HG03439 (cell line): ENCODE data around the gene ZNF576.
"Not testable (repeated sequence)": the region's sequence is repeated elsewhere in the genome, so short reads cannot be mapped to it uniquely, and the experiment has no call there.

Experiments
- ATAC-seq: cut with Tn5 transposase; IDR thresholded peaks from one replicate; pipeline ENCODE4 v1.9.1; 2021; ENCODE audit warnings: mild to moderate bottlenecking, moderate library complexity; ENCODE audit not compliant: unreplicated experiment

The ZNF576 gene

GRCh38 chr19:43598445-43599240 lies 2.2 kb downstream of the ZNF576 start:
- no peak for ATAC-seq

DNA sequence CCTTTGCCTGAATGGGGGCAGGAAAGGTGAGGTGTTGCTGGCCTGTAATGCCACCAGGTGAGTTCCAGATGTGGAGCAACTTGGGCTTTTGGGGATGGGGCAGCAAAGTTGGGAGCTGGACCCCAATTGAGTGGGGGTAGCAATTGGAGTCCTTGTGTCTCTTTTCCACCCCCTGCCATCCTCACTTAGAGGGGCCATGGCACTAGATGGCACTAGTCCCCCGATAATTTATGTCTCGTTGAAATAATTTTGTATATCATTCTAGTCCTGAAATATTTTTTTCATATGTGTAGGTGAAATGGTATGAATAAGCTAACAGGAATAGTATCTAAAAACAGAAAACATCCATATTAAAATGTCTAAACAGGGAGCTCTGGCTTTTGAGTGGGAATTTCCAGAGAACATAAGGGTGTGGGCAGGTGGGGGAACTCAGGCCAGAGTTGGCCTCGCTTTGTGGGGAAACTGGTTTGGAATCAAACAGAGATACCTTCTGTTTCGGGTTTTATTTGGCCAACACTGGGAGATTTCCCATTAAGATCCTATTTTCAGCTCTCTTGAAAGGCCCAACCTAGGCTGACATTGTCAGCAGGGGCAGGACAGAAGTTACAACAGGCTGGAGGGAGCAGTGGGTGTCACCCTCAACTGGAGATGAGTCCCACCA lies 3.4 kb downstream of the ZNF576 start:
- no peak for ATAC-seq

DNA sequence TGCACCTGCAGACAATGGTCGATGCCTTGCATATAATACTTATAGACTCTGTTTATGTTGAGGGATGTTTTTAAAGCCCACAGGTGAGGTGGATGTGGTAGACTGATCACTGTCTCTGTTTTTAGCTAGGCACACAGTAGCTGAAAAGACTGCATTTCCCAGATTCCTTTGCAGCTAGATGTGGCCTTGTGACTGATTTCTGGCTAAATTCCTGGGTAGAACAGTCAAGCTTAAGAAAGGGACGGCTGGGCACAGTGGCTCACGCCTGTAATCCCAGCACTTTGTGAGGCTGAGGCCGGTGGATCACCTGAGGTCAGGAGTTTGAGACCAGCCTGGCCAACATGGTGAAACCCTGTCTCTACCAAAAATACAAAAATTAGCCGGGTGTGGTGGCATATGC lies 3.9 kb downstream of the ZNF576 start:
- not testable (repeated sequence) for ATAC-seq

GRCh38 chr19:43605875-43606568 lies 9.6 kb downstream of the ZNF576 start:
- ATAC-seq = no peak

- no peak for ATAC-seq
These were observed 10.3 kb downstream of the ZNF576 start for GRCh38 chr19:43606569-43607229.

GRCh38 chr19:43607238-43608205 lies 11.1 kb downstream of the ZNF576 start:
- ATAC-seq = no peak

DNA sequence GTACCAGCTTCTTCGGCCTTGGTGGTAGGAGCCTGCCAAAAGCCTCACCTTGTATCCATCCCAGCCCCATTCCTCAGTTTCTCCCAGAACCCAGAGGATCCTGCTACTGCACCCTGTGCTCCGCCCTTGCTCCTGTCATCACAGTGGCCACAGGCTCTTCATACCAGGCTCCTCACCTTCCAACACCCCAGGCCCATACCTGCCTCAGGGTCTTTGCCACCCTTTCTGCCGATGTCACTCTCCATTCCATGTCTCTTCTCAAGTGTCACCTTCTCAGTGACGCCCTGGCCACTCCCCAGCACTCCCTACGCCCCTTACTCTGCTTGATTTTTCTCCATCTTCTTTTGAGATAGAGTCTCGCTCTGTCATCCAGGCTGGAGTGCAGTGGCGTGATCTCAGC lies 13.5 kb downstream of the ZNF576 start:
- ATAC-seq = no peak

DNA sequence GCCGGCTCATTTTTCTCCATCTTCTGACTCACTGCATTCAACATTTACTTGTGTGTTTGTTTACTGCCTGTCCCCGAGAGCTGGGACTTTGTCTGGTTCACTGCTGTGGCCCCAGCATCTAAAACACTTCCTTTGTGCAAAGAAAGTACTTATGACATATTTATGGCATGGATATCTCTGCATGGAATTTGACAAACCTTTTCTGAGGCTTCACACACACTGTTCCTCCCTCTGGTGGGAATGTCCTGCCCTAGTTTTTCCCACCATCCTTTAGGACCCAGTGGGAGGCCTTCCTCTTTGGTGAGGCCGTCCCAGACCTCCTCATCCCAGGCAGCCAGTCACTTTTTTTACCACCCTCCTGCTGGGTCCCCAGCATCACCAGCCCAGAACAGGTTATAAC lies 14.1 kb downstream of the ZNF576 start:
- ATAC-seq = no peak

GRCh38 chr19:43611788-43612187 lies 15.4 kb downstream of the ZNF576 start, which contains the start of gene SRRM5:
SRRM5 (plus strand) TSS chr19:43612088; CDS start chr19:43612122, 34 bp downstream.
- ATAC-seq = no peak

- no peak for ATAC-seq
These were observed 16.0 kb downstream of the ZNF576 start for GRCh38 chr19:43612374-43612773.

DNA sequence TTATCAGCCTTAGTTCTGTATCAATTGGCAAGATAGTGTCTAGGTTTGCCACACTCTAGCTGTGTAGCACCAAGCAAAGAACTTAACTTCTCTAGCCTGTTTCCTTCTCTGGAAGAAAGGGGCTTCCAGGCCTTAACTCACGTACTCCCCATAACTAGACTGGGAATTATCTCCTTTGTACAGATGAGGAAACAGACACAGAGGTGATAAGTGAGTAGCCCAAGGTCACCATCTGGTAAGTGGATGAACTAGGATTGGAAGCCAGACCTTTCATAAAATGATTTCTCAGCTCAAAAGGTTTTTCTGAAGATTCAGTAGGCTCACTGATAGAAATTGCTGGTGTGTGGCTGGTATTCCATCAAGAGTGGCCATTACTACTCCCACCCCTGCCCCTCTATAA lies 19.9 kb downstream of the ZNF576 start:
- ATAC-seq = no peak

DNA sequence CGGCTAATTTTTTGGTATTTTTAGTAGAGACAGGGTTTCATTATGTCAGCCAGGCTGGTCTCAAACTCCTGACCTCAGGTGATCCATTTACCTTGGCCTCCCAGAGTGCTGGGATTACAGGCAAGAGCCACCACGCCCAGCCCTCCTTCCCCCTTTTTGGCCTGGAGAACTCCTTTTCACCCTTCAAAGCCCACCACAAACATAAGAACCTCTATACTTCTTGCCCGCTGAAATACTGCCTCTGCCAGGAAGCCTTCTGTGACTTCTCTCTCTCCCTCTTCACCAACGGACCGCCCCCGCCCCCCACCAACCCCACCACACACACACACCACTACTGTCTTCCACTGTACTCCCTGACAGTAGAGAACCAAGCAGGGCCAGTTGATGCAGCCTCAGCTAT lies 20.6 kb downstream of the ZNF576 start:
- no peak for ATAC-seq

GRCh38 chr19:43618921-43619261 lies 22.5 kb downstream of the ZNF576 start:
- ATAC-seq = peak; percentile 17

DNA sequence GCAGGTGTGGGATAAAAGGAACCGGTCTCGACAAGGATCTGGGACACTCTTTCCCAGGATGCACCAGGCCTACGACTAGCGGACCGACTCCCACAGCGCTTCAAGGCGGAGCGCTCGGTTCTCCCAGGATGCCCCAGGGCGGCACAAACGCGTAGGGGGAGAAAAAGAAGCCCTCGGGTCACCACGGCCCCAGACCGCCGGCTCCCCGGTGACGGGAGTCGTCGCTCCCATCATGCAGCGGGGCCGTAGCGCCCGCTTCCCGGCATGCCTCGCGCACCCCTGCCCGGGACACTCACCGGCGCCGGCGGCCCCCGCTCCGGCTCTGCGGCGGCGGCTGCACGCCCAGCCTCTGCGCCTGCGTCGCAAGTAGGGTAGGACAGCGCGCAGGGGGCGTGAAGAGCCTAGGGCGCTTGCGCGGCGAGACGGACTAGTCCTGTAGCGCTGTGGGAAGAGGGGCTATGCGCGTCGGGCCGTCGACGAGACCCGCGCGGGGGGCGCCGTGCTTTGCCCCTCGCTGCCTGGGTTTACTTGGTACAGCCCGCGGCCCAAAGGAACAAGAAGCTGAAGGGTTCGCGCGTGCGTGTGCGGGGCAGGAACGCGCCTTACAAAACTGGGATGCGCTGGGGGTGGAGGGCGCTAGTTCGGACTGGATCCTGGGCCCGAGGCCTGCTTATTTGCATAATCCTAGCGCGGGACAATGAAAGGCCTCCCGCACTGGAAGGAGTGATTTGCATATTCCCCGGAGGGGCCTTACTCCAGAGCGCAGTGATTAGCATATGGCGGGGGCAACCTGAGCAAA lies 23.1 kb downstream of the ZNF576 start, which contains the start of gene ZNF428:
TSS of gene ZNF428 (minus strand) at position 368 of the 799 bp plus-strand sequence. CDS start 5,325 bp downstream, outside the sequence.
- peak; percentile 82 for ATAC-seq

DNA sequence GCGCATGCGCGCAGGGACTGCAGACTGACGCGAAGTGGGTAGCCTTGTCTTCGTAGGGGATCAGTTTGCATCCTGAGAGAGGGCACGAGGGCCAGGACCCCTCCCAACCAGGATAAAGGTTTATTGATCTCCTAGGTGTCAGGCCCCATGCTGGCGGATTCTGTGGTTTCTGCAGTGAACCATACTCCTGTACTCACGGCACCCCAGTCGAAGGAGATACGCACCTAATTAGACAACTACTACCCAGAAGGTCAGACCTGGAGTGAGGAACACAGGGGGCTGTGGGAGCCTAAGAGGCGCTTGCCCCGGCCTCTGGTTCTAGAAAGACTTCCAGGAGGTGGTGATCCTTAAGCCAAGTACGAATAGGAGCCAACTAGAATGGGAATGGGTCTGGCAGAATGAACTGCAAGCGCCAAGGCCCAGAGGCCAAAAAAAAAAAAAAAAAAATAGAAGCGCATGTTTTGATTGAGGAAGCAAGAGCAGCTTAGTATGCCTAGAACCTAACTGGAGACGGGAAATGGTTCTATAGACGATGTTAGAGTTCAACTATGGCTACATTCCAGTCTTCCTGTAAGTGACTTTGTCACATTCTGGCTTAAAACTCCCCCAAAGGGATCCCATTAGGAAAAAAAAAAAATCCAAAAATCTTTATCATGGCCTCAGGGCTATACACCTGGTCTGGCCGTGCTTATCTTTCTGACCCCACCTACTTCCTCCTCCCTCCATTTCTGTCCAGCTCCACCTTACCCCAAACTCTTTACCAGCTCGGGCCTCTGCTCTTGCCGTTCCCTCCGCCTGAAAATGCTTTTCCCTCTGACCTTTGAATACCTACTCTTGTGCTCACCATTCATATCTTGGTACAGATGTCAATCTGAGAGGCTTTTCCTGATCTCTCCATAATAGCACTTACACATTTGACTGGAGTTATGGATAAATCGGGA lies 23.9 kb downstream of the ZNF576 start:
- peak; percentile 4 for ATAC-seq

GRCh38 chr19:43622070-43622469 lies 25.7 kb downstream of the ZNF576 start:
- no peak for ATAC-seq

- ATAC-seq = no peak
These were observed 26.6 kb downstream of the ZNF576 start for GRCh38 chr19:43622956-43623355.
